Neural cell (in vitro differentiated cells): ENCODE results near the gene RNU7-1. TPM values are rescaled to one million over a fixed set of nuclear protein-coding genes. Genes with fewer than 3 reads are reported as not detected.

Experiments used
- H2AFZ ChIP-seq: fragments of 200-600, 300-800 bp; sonication (generic), shearing (Covaris generic); 2 replicates; pipeline ENCODE4 v1.6.0; 2014; ENCODE audit warnings: low read depth, mild to moderate bottlenecking, antibody characterized with exemption, low read length, moderate library complexity
- H3F3A ChIP-seq: fragments of 200-600 bp; shearing (Covaris generic); 2 replicates; pipeline ENCODE4 v1.6.1; 2016; ENCODE audit warnings: mild to moderate bottlenecking, moderate library complexity, mixed read lengths, antibody characterized with exemption, low read length; ENCODE audit not compliant: insufficient read depth, poor library complexity, severe bottlenecking
- H3K27ac ChIP-seq: fragments of 200-600, 300-800 bp; sonication (generic), shearing (Covaris generic); 2 replicates; pipeline ENCODE4 v1.5.1; 2014; ENCODE audit warnings: mild to moderate bottlenecking, low read length, moderate library complexity
- H3K27me3 ChIP-seq: fragments of 300-800, 200-600 bp; sonication (generic), shearing (Covaris generic); 2 replicates; pipeline ENCODE4 v1.6.0; 2014; ENCODE audit warnings: mild to moderate bottlenecking, low read depth, low read length, moderate library complexity; ENCODE audit not compliant: insufficient read depth
- H3K36me3 ChIP-seq: fragments of 300-800, 200-600 bp; sonication (generic), shearing (Covaris generic); 2 replicates; pipeline ENCODE4 v1.5.1; 2014; ENCODE audit warnings: mild to moderate bottlenecking, antibody characterized with exemption, low read length, moderate library complexity; ENCODE audit not compliant: insufficient read depth
- H3K4me2 ChIP-seq: fragments of 300-800, 200-600 bp; sonication (generic), shearing (Covaris generic); 2 replicates; pipeline ENCODE4 v1.6.0; 2014; ENCODE audit warnings: mild to moderate bottlenecking, low read length
- H3K4me3 ChIP-seq: fragments of 300-800, 200-600 bp; sonication (generic), shearing (Covaris generic); 2 replicates; pipeline ENCODE4 v1.5.1; 2014; ENCODE audit warnings: mild to moderate bottlenecking, low read length, moderate library complexity
- H3K79me2 ChIP-seq: fragments of 200-600 bp; shearing (Covaris generic); replicated peaks from 2 replicates; pipeline ENCODE4 v1.6.0; 2014; ENCODE audit warnings: mild to moderate bottlenecking, low read length, moderate library complexity; ENCODE audit not compliant: insufficient read depth
- H3K9ac ChIP-seq: fragments of 300-800, 200-600 bp; sonication (generic), shearing (Covaris generic); 2 replicates; pipeline ENCODE4 v1.6.1; 2016; ENCODE audit warnings: mild to moderate bottlenecking, low read length, mixed read lengths
- H3K9me2 ChIP-seq: fragments of 200-600 bp; shearing (Covaris generic); 2 replicates; pipeline ENCODE4 v1.6.1; 2016; ENCODE audit warnings: mild to moderate bottlenecking, low read length, mixed read lengths; ENCODE audit not compliant: insufficient read depth
- H3K9me3 ChIP-seq: fragments of 200-600, 300-800 bp; sonication (generic), shearing (Covaris generic); 2 replicates; pipeline ENCODE4 v1.6.1; 2016; ENCODE audit warnings: mild to moderate bottlenecking, mixed run types, low read length, moderate library complexity, mixed read lengths
- H4K20me1 ChIP-seq: fragments of 200-600 bp; shearing (Covaris generic); 2 replicates; pipeline ENCODE4 v1.6.1; 2016; ENCODE audit warnings: mild to moderate bottlenecking, mixed run types; ENCODE audit not compliant: insufficient read depth
- EP300 ChIP-seq: fragments of 450-650 bp; conservative IDR thresholded peaks from 2 replicates; pipeline ENCODE4 v1.6.1; 2014; ENCODE audit warnings: antibody characterized with exemption, mild to moderate bottlenecking, moderate library complexity; ENCODE audit not compliant: poor library complexity, severe bottlenecking
- EZH2 ChIP-seq: fragments of 200-600, 300-800 bp; shearing (Covaris generic), sonication (generic); IDR thresholded peaks from 2 replicates; pipeline ENCODE4 v1.6.1; 2014; ENCODE audit warnings: antibody characterized with exemption, low read length, borderline replicate concordance, mild to moderate bottlenecking; ENCODE audit not compliant: insufficient read depth, poor library complexity, severe bottlenecking
- MXI1 ChIP-seq: fragments of 450-650 bp; conservative IDR thresholded peaks from 2 replicates; pipeline ENCODE4 v1.6.1; 2014; ENCODE audit warnings: antibody characterized with exemption, mild to moderate bottlenecking; ENCODE audit not compliant: poor library complexity, severe bottlenecking
- POLR2AphosphoS5 ChIP-seq: IDR thresholded peaks from 2 replicates; pipeline ENCODE4 v1.6.1; 2012
- RAD21 ChIP-seq: fragments of 450-650 bp; conservative IDR thresholded peaks from 2 replicates; pipeline ENCODE4 v1.6.1; 2014; ENCODE audit warnings: antibody characterized with exemption, mild to moderate bottlenecking, moderate library complexity
- SMC3 ChIP-seq: fragments of 450-650 bp; conservative IDR thresholded peaks from 2 replicates; pipeline ENCODE4 v1.6.1; 2014; ENCODE audit warnings: antibody characterized with exemption, mild to moderate bottlenecking, moderate library complexity; ENCODE audit not compliant: poor library complexity
- TAF1 ChIP-seq: IDR thresholded peaks from 2 replicates; pipeline ENCODE4 v1.6.1; 2012; ENCODE audit warnings: low read depth
- polyA plus RNA-seq: library from polyadenylated mRNA; depleted of rRNA; stranded (reverse); fragments of >200 nt; gene quantifications from 2 replicates; pipeline ENCODE4 v1.2.3, GENCODE V29; 2014
- TF ChIP-seq, protein P1 (sequence below): IDR thresholded peaks from 2 replicates; pipeline ENCODE4 v1.6.1; 2012; ENCODE audit warnings: borderline replicate concordance
- TF ChIP-seq, protein P2 (sequence below): fragments of 450-650 bp; IDR thresholded peaks from 2 replicates; pipeline ENCODE4 v1.5.1; 2014; ENCODE audit warnings: antibody characterized with exemption, mild to moderate bottlenecking, moderate library complexity; ENCODE audit not compliant: poor library complexity, severe bottlenecking

The RNU7-1 gene
- polyA plus RNA-seq, 1 donor from 2014 or later: not detected

DNA sequence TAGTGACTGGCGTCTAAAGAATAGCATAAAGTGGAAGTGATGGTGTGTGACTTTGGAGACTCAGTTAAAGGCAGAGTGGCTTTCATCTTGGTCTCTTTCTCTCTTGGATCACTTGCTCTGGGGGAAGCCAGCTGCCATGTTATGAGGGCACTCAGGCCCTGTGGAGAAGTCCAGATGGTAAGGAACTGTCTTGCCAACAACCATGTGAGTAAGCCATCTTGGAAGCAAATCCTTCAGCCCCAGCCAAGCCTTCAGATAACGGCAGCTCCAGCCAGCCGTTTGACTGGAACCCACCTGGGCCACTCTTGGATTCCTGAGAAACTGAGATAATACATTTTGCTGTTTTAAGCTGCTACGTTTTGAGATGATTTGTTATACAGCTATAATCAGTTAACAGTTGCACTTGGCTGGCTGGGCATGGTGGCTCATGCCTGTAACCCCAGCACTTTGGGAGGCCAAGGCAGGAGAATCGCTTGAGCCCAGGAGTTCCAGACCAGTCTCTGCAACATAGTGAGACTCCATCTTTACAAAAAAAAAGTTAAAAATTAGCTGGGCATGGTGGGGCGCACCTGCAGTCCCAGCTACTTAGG, 46.7 kb upstream of the RNU7-1 start:
- H2AFZ ChIP-seq: no peak overlapping the region
- no peaks in the 10 kb centered on the region for H3F3A ChIP-seq
- H3K9me3 ChIP-seq: no peaks in the 10 kb centered on the region
- H3K36me3 ChIP-seq: no peaks in the 10 kb centered on the region
- H3K27me3 ChIP-seq: no peaks in the 10 kb centered on the region
- H3K4me2 ChIP-seq: no peak overlapping the region
- H3K4me3 ChIP-seq: no peak overlapping the region
- H3K9ac ChIP-seq: no peak overlapping the region
- H3K9me2 ChIP-seq: no peaks in the 10 kb centered on the region
- H3K27ac ChIP-seq: no peak overlapping the region
- no peaks in the 10 kb centered on the region for H4K20me1 ChIP-seq
- H3K79me2 ChIP-seq: no peaks in the 10 kb centered on the region
- TF ChIP-seq, protein P1, sequence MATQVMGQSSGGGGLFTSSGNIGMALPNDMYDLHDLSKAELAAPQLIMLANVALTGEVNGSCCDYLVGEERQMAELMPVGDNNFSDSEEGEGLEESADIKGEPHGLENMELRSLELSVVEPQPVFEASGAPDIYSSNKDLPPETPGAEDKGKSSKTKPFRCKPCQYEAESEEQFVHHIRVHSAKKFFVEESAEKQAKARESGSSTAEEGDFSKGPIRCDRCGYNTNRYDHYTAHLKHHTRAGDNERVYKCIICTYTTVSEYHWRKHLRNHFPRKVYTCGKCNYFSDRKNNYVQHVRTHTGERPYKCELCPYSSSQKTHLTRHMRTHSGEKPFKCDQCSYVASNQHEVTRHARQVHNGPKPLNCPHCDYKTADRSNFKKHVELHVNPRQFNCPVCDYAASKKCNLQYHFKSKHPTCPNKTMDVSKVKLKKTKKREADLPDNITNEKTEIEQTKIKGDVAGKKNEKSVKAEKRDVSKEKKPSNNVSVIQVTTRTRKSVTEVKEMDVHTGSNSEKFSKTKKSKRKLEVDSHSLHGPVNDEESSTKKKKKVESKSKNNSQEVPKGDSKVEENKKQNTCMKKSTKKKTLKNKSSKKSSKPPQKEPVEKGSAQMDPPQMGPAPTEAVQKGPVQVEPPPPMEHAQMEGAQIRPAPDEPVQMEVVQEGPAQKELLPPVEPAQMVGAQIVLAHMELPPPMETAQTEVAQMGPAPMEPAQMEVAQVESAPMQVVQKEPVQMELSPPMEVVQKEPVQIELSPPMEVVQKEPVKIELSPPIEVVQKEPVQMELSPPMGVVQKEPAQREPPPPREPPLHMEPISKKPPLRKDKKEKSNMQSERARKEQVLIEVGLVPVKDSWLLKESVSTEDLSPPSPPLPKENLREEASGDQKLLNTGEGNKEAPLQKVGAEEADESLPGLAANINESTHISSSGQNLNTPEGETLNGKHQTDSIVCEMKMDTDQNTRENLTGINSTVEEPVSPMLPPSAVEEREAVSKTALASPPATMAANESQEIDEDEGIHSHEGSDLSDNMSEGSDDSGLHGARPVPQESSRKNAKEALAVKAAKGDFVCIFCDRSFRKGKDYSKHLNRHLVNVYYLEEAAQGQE: no peak
- TF ChIP-seq, protein P2, sequence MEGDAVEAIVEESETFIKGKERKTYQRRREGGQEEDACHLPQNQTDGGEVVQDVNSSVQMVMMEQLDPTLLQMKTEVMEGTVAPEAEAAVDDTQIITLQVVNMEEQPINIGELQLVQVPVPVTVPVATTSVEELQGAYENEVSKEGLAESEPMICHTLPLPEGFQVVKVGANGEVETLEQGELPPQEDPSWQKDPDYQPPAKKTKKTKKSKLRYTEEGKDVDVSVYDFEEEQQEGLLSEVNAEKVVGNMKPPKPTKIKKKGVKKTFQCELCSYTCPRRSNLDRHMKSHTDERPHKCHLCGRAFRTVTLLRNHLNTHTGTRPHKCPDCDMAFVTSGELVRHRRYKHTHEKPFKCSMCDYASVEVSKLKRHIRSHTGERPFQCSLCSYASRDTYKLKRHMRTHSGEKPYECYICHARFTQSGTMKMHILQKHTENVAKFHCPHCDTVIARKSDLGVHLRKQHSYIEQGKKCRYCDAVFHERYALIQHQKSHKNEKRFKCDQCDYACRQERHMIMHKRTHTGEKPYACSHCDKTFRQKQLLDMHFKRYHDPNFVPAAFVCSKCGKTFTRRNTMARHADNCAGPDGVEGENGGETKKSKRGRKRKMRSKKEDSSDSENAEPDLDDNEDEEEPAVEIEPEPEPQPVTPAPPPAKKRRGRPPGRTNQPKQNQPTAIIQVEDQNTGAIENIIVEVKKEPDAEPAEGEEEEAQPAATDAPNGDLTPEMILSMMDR: no peak
- TF ChIP-seq POLR2AphosphoS5: no peak

DNA sequence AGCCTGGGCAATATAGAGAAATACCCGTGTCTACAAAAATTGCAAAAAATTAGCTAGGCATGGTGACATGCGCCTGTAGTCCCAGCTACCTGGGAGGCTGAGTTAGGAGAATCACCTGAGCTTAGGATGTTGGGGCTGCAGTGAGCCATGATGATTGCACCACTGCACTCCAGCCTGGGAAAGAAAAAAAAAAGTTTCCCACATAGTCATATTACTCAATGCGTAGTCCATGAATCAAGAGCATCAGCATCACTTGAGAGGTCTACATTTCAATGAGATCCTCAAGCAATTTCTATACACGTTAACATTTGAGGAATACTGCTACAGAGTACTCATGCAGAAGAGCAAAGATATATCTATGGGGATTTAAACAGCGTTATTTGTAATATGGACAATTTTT, 44.2 kb upstream of the RNU7-1 start:
- H3K79me2 ChIP-seq: no peaks in the 10 kb centered on the region
- H4K20me1 ChIP-seq: no peaks in the 10 kb centered on the region
- H3K36me3 ChIP-seq: no peaks in the 10 kb centered on the region
- H3K4me3 ChIP-seq: no peak overlapping the region
- H2AFZ ChIP-seq: no peak overlapping the region
- no peaks in the 10 kb centered on the region for H3K27me3 ChIP-seq
- H3K9me2 ChIP-seq: no peaks in the 10 kb centered on the region
- H3K27ac ChIP-seq: no peak overlapping the region
- H3F3A ChIP-seq: peaks cover 4% of the 10 kb centered on the region
- TF ChIP-seq, protein P2: no peak
- TF ChIP-seq TAF1 (no peak), MXI1 (no peak), EP300 (no peak), RAD21 (no peak), POLR2AphosphoS5 (no peak), SMC3 (no peak), EZH2 (no peak)
- TF ChIP-seq, protein P1: no peak
- H3K9me3 ChIP-seq: no peaks in the 10 kb centered on the region
- H3K9ac ChIP-seq: no peak overlapping the region
- no peak overlapping the region for H3K4me2 ChIP-seq
